Endothelial cell (in vitro differentiated cells): Measurements from ENCODE around the gene EIF2AK2. TPM values are rescaled to one million over a fixed set of nuclear protein-coding genes. Genes with fewer than 3 reads are reported as not detected.

ENCODE experiments used
- DNase-seq: peaks from one replicate; pipeline ENCODE4 v3.0.0; 2021; ENCODE audit warnings: low spot score
- H3K27ac Mint-ChIP-seq: one replicate; pipeline ENCODE4 v1.8.0; 2021; ENCODE audit warnings: mixed read lengths, inconsistent platforms; ENCODE audit not compliant: unreplicated experiment
- H3K27me3 Mint-ChIP-seq: one replicate; pipeline ENCODE4 v1.8.0; 2021; ENCODE audit warnings: mild to moderate bottlenecking, moderate library complexity, mixed read lengths, inconsistent platforms; ENCODE audit not compliant: unreplicated experiment
- H3K36me3 Mint-ChIP-seq: one replicate; pipeline ENCODE4 v1.8.0; 2021; ENCODE audit warnings: mild to moderate bottlenecking, low read depth, mixed read lengths, inconsistent platforms; ENCODE audit not compliant: unreplicated experiment
- H3K4me1 Mint-ChIP-seq: one replicate; pipeline ENCODE4 v1.8.0; 2021; ENCODE audit warnings: mild to moderate bottlenecking, mixed read lengths, inconsistent platforms; ENCODE audit not compliant: unreplicated experiment
- H3K4me3 Mint-ChIP-seq: one replicate; pipeline ENCODE4 v1.8.0; 2021; ENCODE audit warnings: mild to moderate bottlenecking, mixed read lengths, inconsistent platforms; ENCODE audit not compliant: unreplicated experiment
- H3K9me3 Mint-ChIP-seq: one replicate; pipeline ENCODE4 v1.8.0; 2021; ENCODE audit warnings: mixed read lengths, inconsistent platforms; ENCODE audit not compliant: unreplicated experiment
- total RNA-seq: library from RNA; stranded (reverse); fragmentation: NEBNext Ultra II Directional; extraction: Animal tissue kit (Norgen Biotek cat#: 25700); gene quantifications from one replicate; pipeline ENCODE4 v1.2.1, GENCODE V29; 2021; ENCODE audit not compliant: unreplicated experiment
- TF ChIP-seq, protein P1 (sequence below): fragments of 200-600 bp; sonication (generic); IDR thresholded peaks from one replicate; pipeline ENCODE4 v1.5.0; 2021; ENCODE audit warnings: antibody characterized with exemption; ENCODE audit not compliant: unreplicated experiment

EIF2AK2 gene
- total RNA-seq, 1 donor from 2014 or later = 32.9 TPM

DNA sequence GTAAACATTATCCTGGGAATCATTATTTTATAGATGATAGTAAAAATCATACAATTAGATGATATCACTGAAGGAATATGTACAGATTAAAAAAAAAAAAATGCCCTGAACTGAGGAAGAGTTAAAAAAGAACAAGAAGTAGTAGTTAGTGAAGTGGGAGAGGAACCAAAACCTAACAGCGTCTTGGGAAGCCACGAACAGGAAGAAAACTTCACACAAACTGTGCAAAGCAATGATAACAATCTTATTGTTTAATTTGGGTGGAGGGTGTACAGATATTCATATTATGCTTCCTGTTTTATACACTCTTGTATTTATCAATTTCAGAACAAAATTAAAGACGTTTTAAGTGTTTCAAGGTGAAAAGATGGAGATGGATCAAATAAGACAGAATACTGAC, 76.1 kb downstream of the EIF2AK2 start:
- Mint-ChIP-seq H3K9me3 (no peaks in the 10 kb centered on the region), H3K36me3 (peaks cover 35% of the 10 kb centered on the region), H3K4me1 (peaks cover 6% of the 10 kb centered on the region), H3K4me3 (no peak overlapping the region), H3K27me3 (peaks cover 4% of the 10 kb centered on the region), H3K27ac (peak overlapping the region; percentile 43)
- TF ChIP-seq, protein P1, sequence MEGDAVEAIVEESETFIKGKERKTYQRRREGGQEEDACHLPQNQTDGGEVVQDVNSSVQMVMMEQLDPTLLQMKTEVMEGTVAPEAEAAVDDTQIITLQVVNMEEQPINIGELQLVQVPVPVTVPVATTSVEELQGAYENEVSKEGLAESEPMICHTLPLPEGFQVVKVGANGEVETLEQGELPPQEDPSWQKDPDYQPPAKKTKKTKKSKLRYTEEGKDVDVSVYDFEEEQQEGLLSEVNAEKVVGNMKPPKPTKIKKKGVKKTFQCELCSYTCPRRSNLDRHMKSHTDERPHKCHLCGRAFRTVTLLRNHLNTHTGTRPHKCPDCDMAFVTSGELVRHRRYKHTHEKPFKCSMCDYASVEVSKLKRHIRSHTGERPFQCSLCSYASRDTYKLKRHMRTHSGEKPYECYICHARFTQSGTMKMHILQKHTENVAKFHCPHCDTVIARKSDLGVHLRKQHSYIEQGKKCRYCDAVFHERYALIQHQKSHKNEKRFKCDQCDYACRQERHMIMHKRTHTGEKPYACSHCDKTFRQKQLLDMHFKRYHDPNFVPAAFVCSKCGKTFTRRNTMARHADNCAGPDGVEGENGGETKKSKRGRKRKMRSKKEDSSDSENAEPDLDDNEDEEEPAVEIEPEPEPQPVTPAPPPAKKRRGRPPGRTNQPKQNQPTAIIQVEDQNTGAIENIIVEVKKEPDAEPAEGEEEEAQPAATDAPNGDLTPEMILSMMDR = no peak
- no peak for DNase-seq

DNA sequence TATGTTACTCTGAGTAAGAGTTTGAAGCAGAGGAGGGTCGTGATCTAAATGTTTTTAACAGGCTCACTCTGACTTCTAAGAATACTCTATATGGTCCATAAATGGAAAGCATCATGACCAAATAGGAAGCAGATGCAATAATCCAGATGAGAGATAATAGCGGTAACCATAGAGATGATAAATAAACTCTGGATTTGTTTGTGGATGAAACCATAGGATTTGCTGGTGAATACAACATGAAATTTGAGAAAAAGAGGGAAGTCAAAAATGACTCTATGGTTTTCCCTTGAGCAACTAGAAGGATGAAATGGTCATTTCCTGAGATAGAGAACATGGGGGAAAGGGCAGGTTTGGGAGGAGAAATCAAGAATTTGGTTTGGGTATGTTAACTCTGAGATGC, 76.5 kb downstream of the EIF2AK2 start:
- peak overlapping the region; percentile 43 for H3K27ac Mint-ChIP-seq
- TF ChIP-seq, protein P1 = no peak
- no peak overlapping the region for H3K4me3 Mint-ChIP-seq
- peaks cover 4% of the 10 kb centered on the region for H3K27me3 Mint-ChIP-seq
- no peaks in the 10 kb centered on the region for H3K9me3 Mint-ChIP-seq
- no peak for DNase-seq
- peaks cover 35% of the 10 kb centered on the region for H3K36me3 Mint-ChIP-seq
- peaks cover 6% of the 10 kb centered on the region for H3K4me1 Mint-ChIP-seq

DNA sequence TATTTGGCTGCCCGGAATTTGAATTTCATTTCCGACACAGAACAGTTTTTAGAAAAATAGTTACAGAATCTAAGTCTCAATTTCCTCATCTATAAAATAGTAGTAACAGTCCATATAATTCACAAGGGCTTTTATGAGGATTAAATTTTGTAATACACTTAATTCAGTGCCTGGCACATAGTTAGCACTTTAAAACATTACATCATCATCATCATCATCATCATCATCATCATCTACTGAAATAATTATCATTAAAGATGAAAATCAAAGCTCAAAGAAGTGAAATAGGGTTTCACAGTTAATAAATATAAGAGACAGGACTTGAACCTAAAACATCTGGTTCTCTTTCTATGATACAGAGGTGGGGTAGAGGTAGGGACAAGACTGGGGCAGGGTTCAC, 85.8 kb downstream of the EIF2AK2 start:
- no peaks in the 10 kb centered on the region for H3K9me3 Mint-ChIP-seq
- H3K36me3 Mint-ChIP-seq = peaks cover 17% of the 10 kb centered on the region
- no peaks in the 10 kb centered on the region for H3K4me1 Mint-ChIP-seq
- no peak overlapping the region for H3K4me3 Mint-ChIP-seq
- no peak for DNase-seq
- no peak overlapping the region for H3K27ac Mint-ChIP-seq
- TF ChIP-seq, protein P1 = no peak
- no peaks in the 10 kb centered on the region for H3K27me3 Mint-ChIP-seq

DNA sequence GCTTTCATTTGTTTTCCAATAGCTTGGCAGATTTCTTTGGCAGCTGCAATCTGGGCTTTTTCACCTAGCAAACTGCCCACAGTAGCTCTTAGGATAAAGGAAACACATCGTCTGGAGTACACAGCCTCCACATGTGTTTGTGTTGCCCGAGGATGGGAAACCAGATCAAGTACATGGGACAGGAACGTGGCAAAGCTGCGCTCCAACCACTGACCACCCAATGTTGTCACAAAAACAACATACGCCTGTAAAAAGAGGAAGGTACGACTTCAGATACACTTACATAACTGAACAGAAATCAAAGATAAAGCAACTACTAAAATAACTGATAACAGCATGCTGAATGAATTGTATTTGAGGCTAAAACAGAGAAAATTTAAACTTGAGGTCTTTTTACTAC, 88.1 kb downstream of the EIF2AK2 start:
- no peak overlapping the region for H3K27ac Mint-ChIP-seq
- TF ChIP-seq, protein P1 = no peak
- no peaks in the 10 kb centered on the region for H3K4me1 Mint-ChIP-seq
- no peak for DNase-seq
- peaks cover 10% of the 10 kb centered on the region for H3K36me3 Mint-ChIP-seq
- H3K9me3 Mint-ChIP-seq = no peaks in the 10 kb centered on the region
- H3K4me3 Mint-ChIP-seq = no peak overlapping the region
- H3K27me3 Mint-ChIP-seq = no peaks in the 10 kb centered on the region

DNA sequence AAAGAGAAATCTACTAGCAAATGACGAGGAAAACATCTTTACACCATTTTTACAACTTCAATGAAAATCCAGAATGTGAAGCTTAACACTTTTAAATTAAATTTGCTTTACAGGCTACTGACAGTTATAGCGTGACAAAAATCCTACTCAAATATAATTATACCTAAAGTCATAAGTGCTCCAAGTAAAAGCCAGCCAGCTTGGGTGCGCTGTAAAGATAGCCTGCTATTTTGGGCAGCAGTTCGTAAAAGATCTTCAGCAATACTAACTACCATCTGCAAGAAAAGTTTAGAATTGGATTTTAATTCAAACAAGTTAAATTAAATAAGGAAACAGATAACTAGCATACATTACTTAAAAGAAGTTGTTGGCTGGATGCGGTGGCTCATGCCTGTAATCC, 95.0 kb downstream of the EIF2AK2 start:
- TF ChIP-seq, protein P1 = no peak
- H3K4me3 Mint-ChIP-seq = no peak overlapping the region
- peaks cover 11% of the 10 kb centered on the region for H3K36me3 Mint-ChIP-seq
- no peak for DNase-seq
- no peaks in the 10 kb centered on the region for H3K4me1 Mint-ChIP-seq
- H3K9me3 Mint-ChIP-seq = no peaks in the 10 kb centered on the region
- H3K27me3 Mint-ChIP-seq = no peaks in the 10 kb centered on the region
- H3K27ac Mint-ChIP-seq = no peak overlapping the region
